ENCODE results near the gene NMD3. TPM values are rescaled to one million over a fixed set of nuclear protein-coding genes. Genes with fewer than 3 reads are reported as not detected.

Gene NMD3
- total RNA-seq, 1 donor from 2014 or later = 41.4 TPM

DNA sequence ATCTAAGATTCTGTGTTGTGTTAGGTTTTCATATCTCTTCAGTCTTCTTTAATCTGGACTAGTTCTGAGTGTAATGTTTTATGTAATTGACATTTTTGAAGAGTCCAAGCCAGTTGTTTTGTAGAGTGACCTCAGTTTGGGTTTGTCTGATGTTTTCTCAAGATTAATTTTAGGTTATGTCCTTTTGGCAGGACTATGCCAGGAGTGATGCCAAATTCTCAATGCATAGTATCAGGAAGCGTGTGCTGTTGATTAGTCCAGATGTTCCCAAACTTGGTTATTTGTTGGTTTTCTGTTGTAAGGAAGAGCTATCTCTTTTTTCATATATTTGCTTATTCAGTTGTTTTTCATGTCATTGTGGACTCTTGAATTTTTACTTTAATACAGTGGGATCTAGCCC lies 32.6 kb downstream of the NMD3 start:
- H3K27ac Mint-ChIP-seq = no peak overlapping the region

DNA sequence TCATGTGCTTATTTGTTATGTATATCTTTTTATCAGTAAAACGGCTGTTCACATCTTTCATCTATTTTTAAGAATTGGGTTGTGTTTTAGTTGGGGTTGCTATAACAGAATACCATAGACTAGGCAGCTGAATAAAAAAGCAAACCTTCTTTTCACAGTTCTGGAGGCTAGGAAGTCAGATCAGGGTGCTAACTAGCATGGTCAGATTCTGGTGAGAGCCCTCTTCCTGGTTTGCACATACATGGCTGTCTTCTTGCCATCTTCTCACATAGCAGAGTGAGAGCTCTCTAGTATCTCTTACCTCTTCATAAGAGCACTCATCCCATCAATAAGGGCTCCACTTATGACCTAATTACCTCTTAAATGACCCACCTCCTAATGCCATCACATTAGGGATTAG lies 33.8 kb downstream of the NMD3 start:
- Mint-ChIP-seq H3K36me3 (peaks cover 43% of the 10 kb centered on the region), H3K9me3 (peaks cover under 1% of the 10 kb centered on the region), H3K27me3 (ENCODE audit: insufficient read depth, low read depth) (no peaks in the 10 kb centered on the region), H3K4me1 (no peaks in the 10 kb centered on the region), H3K27ac (no peak overlapping the region), H3K4me3 (no peak overlapping the region)
- Histone ChIP-seq H3K27ac (no peak overlapping the region), H3K4me2 (no peak overlapping the region), H3K4me1 (no peaks in the 10 kb centered on the region), H3K4me3 (no peak overlapping the region), H3K9ac (no peak overlapping the region), H3K9me3 (ENCODE audit: low read depth) (no peaks in the 10 kb centered on the region), H4K20me1 (ENCODE audit: low read depth) (no peaks in the 10 kb centered on the region), H2AFZ (replicated peaks) (no peak overlapping the region), H3K27me3 (no peaks in the 10 kb centered on the region), H3K36me3 (peaks cover 15% of the 10 kb centered on the region), H3K79me2 (ENCODE audit: low read depth) (no peaks in the 10 kb centered on the region), H3F3A (ENCODE audit: low read depth) (no peaks in the 10 kb centered on the region)
- TF ChIP-seq, protein P1, sequence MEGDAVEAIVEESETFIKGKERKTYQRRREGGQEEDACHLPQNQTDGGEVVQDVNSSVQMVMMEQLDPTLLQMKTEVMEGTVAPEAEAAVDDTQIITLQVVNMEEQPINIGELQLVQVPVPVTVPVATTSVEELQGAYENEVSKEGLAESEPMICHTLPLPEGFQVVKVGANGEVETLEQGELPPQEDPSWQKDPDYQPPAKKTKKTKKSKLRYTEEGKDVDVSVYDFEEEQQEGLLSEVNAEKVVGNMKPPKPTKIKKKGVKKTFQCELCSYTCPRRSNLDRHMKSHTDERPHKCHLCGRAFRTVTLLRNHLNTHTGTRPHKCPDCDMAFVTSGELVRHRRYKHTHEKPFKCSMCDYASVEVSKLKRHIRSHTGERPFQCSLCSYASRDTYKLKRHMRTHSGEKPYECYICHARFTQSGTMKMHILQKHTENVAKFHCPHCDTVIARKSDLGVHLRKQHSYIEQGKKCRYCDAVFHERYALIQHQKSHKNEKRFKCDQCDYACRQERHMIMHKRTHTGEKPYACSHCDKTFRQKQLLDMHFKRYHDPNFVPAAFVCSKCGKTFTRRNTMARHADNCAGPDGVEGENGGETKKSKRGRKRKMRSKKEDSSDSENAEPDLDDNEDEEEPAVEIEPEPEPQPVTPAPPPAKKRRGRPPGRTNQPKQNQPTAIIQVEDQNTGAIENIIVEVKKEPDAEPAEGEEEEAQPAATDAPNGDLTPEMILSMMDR (IDR thresholded peaks at IDR 0.05) = no peak
- TF ChIP-seq EZH2phosphoT487 (IDR thresholded peaks at IDR 0.05) (no peak), EZH2 (IDR thresholded peaks at IDR 0.05) (no peak)
- no peak for DNase-seq (ENCODE audit: low spot score)

More for the DNA sequence above, 32.6 kb downstream of the NMD3 start:
- Mint-ChIP-seq H3K36me3 (peaks cover 45% of the 10 kb centered on the region), H3K9me3 (no peaks in the 10 kb centered on the region), H3K4me1 (no peaks in the 10 kb centered on the region), H3K4me3 (no peak overlapping the region), H3K27me3 (ENCODE audit: insufficient read depth, low read depth) (no peaks in the 10 kb centered on the region)
- DNase-seq (ENCODE audit: low spot score) = no peak
- H4K20me1 ChIP-seq (ENCODE audit: low read depth) = no peaks in the 10 kb centered on the region
- H3K27ac ChIP-seq = no peak overlapping the region
- no peaks in the 10 kb centered on the region for H3K4me1 ChIP-seq
- H3K79me2 ChIP-seq (ENCODE audit: low read depth) = no peaks in the 10 kb centered on the region
- no peak for TF ChIP-seq EZH2 (IDR thresholded peaks at IDR 0.05)
- TF ChIP-seq, protein P1 (IDR thresholded peaks at IDR 0.05) = no peak
- TF ChIP-seq EZH2phosphoT487 (IDR thresholded peaks at IDR 0.05) = no peak
- no peak overlapping the region for H3K9ac ChIP-seq
- no peak overlapping the region for H3K4me3 ChIP-seq
- no peak overlapping the region for H3K4me2 ChIP-seq
- peaks cover 26% of the 10 kb centered on the region for H3K36me3 ChIP-seq
- no peaks in the 10 kb centered on the region for H3K27me3 ChIP-seq
- no peaks in the 10 kb centered on the region for H3F3A ChIP-seq (ENCODE audit: low read depth)
- H3K9me3 ChIP-seq (ENCODE audit: low read depth) = no peaks in the 10 kb centered on the region
- no peak overlapping the region for H2AFZ ChIP-seq (replicated peaks)

DNA sequence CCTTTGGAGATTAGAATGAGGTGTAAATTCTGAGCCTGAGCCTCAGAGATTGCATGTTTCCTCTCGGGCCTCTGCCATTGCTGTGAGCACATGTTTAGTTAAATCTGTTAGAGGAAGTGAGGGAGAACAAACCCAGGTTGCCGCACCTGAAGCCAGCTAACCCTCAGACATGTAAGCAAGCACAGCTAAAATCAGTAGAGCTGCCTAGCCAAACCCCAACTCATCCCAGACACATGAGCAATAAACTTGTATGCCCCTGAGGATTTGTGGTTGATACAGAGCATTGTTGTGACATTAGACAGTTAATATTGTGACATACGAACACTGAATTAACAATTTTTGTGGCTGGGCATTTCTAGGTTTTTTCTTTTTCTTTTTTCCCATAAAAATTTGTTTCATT lies 41.9 kb downstream of the NMD3 start:
- Mint-ChIP-seq H3K27me3 (ENCODE audit: insufficient read depth, low read depth) (no peaks in the 10 kb centered on the region), H3K36me3 (peaks cover 35% of the 10 kb centered on the region)

More for the DNA sequence above, 41.9 kb downstream of the NMD3 start:
- TF ChIP-seq, protein P1 (IDR thresholded peaks at IDR 0.05) = no peak
- TF ChIP-seq EZH2phosphoT487 (IDR thresholded peaks at IDR 0.05) (no peak), EZH2 (IDR thresholded peaks at IDR 0.05) (no peak)
- Histone ChIP-seq H3F3A (ENCODE audit: low read depth) (no peaks in the 10 kb centered on the region), H3K4me1 (no peaks in the 10 kb centered on the region), H3K9me3 (ENCODE audit: low read depth) (no peaks in the 10 kb centered on the region), H3K36me3 (no peaks in the 10 kb centered on the region), H3K27me3 (no peaks in the 10 kb centered on the region), H4K20me1 (ENCODE audit: low read depth) (no peaks in the 10 kb centered on the region), H2AFZ (replicated peaks) (no peak overlapping the region), H3K4me2 (no peak overlapping the region), H3K79me2 (ENCODE audit: low read depth) (no peaks in the 10 kb centered on the region), H3K27ac (no peak overlapping the region), H3K4me3 (no peak overlapping the region), H3K9ac (no peak overlapping the region)
- Mint-ChIP-seq H3K27ac (no peak overlapping the region), H3K4me3 (no peak overlapping the region), H3K4me1 (no peaks in the 10 kb centered on the region), H3K9me3 (peaks cover 27% of the 10 kb centered on the region)
- no peak for DNase-seq (ENCODE audit: low spot score)

Data from neural progenitor cell (in vitro differentiated cells).